Breast epithelium (tissue), 3 donors: Measurements from ENCODE around the gene ARHGAP15.

ENCODE experiments used
- CTCF ChIP-seq, 3 donors: fragments of 450-650 bp; IDR thresholded peaks; one replicate each; pipeline ENCODE4 v1.5.1; 2016 to 2017; ENCODE audit warnings: antibody characterized with exemption in 3 of 3, mild to moderate bottlenecking in 3 of 3, moderate library complexity in 3 of 3
- POLR2A ChIP-seq: fragments of 450-650 bp; IDR thresholded peaks from one replicate; pipeline ENCODE4 v1.6.1; 2016; ENCODE audit warnings: antibody characterized with exemption, mild to moderate bottlenecking, moderate library complexity
- POLR2AphosphoS5 ChIP-seq, 3 donors: sonication (generic); formaldehyde crosslinking; IDR thresholded peaks; one replicate each; pipeline ENCODE4 v1.6.1; 2017; ENCODE audit warnings: antibody characterized with exemption in 3 of 3

GRCh38 chr2:143700865-143701264 is 571.6 kb downstream of the ARHGAP15 start:
- no peak for TF ChIP-seq POLR2A
- no peak for TF ChIP-seq CTCF (IDR thresholded peaks at IDR 0.05)
- no peak for TF ChIP-seq POLR2AphosphoS5 (IDR thresholded peaks at IDR 0.05)
